B cell (primary cell): Measurements from ENCODE around the gene ANTXR1. TPM values are rescaled to one million over a fixed set of nuclear protein-coding genes. Genes with fewer than 3 reads are reported as not detected.

ENCODE experiments used
- ATAC-seq: fragments of 200-7000 bp; cut with Tn5 transposase; one replicate; pipeline ENCODE4 v1.10.0; 2021; ENCODE audit warnings: low read depth, mild to moderate bottlenecking, moderate number of reproducible peaks, moderate library complexity
- CTCF ChIA-PET: fragments of 350-600 bp; sonication (Branson Sonifier 250); formaldehyde crosslinking; loops from one replicate; lab custom pipeline; 2021; ENCODE audit warnings: antibody characterized with exemption, inconsistent platforms; lab: Charles Lee
- POLR2A ChIA-PET: fragments of 350-600 bp; sonication (Branson Sonifier 250); formaldehyde crosslinking; loops from one replicate; lab custom pipeline; 2021; ENCODE audit warnings: antibody characterized with exemption; lab: Charles Lee
- DNase-seq: peaks from one replicate; pipeline ENCODE4 v3.0.0; 2013
- H2AFZ ChIP-seq: 2 replicates; pipeline ENCODE4 v1.6.1; 2012; ENCODE audit warnings: mild to moderate bottlenecking, low read depth, low read length; ENCODE audit not compliant: insufficient read depth, poor library complexity, severe bottlenecking
- H3K27ac ChIP-seq, 2 donors: 1 replicate in 1 of 2; 2 replicates in 1 of 2; pipeline ENCODE4 v1.5.1; 2012 to 2013; ENCODE audit warnings: low read length in 2 of 2, mild to moderate bottlenecking in 2 of 2, moderate library complexity in 1 of 2
- H3K27me3 ChIP-seq, 4 experiments: fragments of 200-600 bp in 1 of 4; sonication (generic) in 1 of 4; replicated peaks in 1 of 4; 1 replicate in 2 of 4; 2 replicates in 2 of 4; pipeline versions ENCODE4 v1.6.1 to v1.7.0; 2013 to 2016; ENCODE audit warnings: low read length in 3 of 4, mild to moderate bottlenecking in 2 of 4, mixed read lengths in 1 of 4, moderate library complexity in 1 of 4; ENCODE audit not compliant: insufficient read depth in 4 of 4, control insufficient read depth in 3 of 4; ENCODE audit errors: control extremely low read depth in 1 of 4
- H3K36me3 ChIP-seq, 2 experiments: replicated peaks in 1 of 2; 1 replicate in 1 of 2; 2 replicates in 1 of 2; pipeline versions ENCODE4 v1.6.1 to v1.7.1; 2013; ENCODE audit warnings: low read length in 1 of 2; ENCODE audit not compliant: insufficient read depth in 2 of 2, control insufficient read depth in 1 of 2; ENCODE audit errors: control extremely low read depth in 1 of 2, extremely low read depth in 1 of 2
- H3K4me1 ChIP-seq, 2 donors: fragments of 200-600 bp in 1 of 2; sonication (generic) in 1 of 2; 1 replicate in 1 of 2; 2 replicates in 1 of 2; pipeline versions ENCODE4 v1.5.1 to v1.6.1; 2013 to 2017; ENCODE audit warnings: low read length in 2 of 2; ENCODE audit not compliant: control insufficient read depth in 2 of 2, insufficient read depth in 2 of 2
- H3K4me2 ChIP-seq: replicated peaks from 2 replicates; pipeline ENCODE3; 2012; ENCODE audit warnings: mild to moderate bottlenecking, low read depth, low read length; ENCODE audit not compliant: poor library complexity, severe bottlenecking
- H3K4me3 ChIP-seq, 5 experiments: fragments of 200-600 bp in 1 of 5; sonication (generic) in 1 of 5; 1 replicate in 3 of 5; 2 replicates in 2 of 5; pipeline versions ENCODE4 v1.5.1 to v1.7.0; 2011 to 2016; ENCODE audit warnings: low read length in 4 of 5, mild to moderate bottlenecking in 4 of 5, low read depth in 2 of 5, control low read depth in 1 of 5, moderate library complexity in 1 of 5; ENCODE audit not compliant: insufficient read depth in 1 of 5; ENCODE audit errors: control extremely low read depth in 1 of 5, extremely low read depth in 1 of 5
- H3K79me2 ChIP-seq: fragments of 200-600 bp; sonication (generic); one replicate; pipeline ENCODE4 v1.6.0; 2016; ENCODE audit warnings: low read length; ENCODE audit not compliant: control insufficient read depth, insufficient read depth
- H3K9ac ChIP-seq: fragments of 200-600 bp; sonication (generic); 2 replicates; pipeline ENCODE4 v1.6.1; 2017; ENCODE audit warnings: mild to moderate bottlenecking, low read length, moderate library complexity
- H3K9me3 ChIP-seq, 3 donors: one replicate each; pipeline versions ENCODE4 v1.6.1 to v1.7.1; 2013; ENCODE audit warnings: low read length in 2 of 3; ENCODE audit not compliant: control insufficient read depth in 2 of 3, insufficient read depth in 1 of 3; ENCODE audit errors: control extremely low read depth in 1 of 3
- H4K20me1 ChIP-seq: 2 replicates; pipeline ENCODE4 v1.6.0; 2012; ENCODE audit warnings: mild to moderate bottlenecking, low read length; ENCODE audit not compliant: insufficient read depth, control insufficient read depth, poor library complexity, severe bottlenecking
- H3K27ac Mint-ChIP-seq: one replicate; pipeline ENCODE4 v1.8.0; 2021; ENCODE audit warnings: mixed read lengths
- H3K27me3 Mint-ChIP-seq: one replicate; pipeline ENCODE4 v1.8.0; 2021; ENCODE audit warnings: mixed read lengths
- H3K4me1 Mint-ChIP-seq: one replicate; pipeline ENCODE4 v1.8.0; 2021; ENCODE audit warnings: mixed read lengths
- H3K4me3 Mint-ChIP-seq: one replicate; pipeline ENCODE4 v1.8.0; 2021; ENCODE audit warnings: mixed read lengths
- H3K9me3 Mint-ChIP-seq: one replicate; pipeline ENCODE4 v1.8.0; 2022; ENCODE audit warnings: mixed read lengths; ENCODE audit not compliant: insufficient read depth
- EZH2 ChIP-seq: IDR thresholded peaks from 2 replicates; pipeline ENCODE4 v1.6.1; 2012; ENCODE audit warnings: borderline replicate concordance, low read depth, mild to moderate bottlenecking, moderate library complexity, low read length; ENCODE audit not compliant: insufficient read depth, poor library complexity, severe bottlenecking
- WGBS: methylation state at CpG from one replicate; pipeline ENCODE4 v1.1.5; 2013; ENCODE audit warnings: missing lambda C conversion rate; ENCODE audit not compliant: insufficient coverage; 5-methylcytosine and 5-hydroxymethylcytosine counted together
- intact Hi-C: fragments of 100-400 bp; cut with micrococcal nuclease; formaldehyde crosslinking; loops from one replicate; pipeline ENCODE4 v1.10.0; 2022
- polyA plus RNA-seq: library from polyadenylated mRNA; depleted of rRNA; stranded (reverse); fragments of >200 nt; gene quantifications from 2 replicates; pipeline ENCODE4 v1.2.3, GENCODE V29; 2012
- total RNA-seq, 2 donors: library from RNA; stranded (reverse); fragments of 120-200 nt in 1 of 2; gene quantifications; 1 replicate in 1 of 2; 2 replicates in 1 of 2; pipeline versions ENCODE4 v1.2.3 to v1.2.4, GENCODE V29; 2013 to 2022
- TF ChIP-seq, protein P1 (sequence below): fragments of 200-600 bp; IDR thresholded peaks from one replicate; pipeline ENCODE4 v1.8.0; 2022; ENCODE audit warnings: antibody characterized with exemption, mild to moderate bottlenecking

The ANTXR1 gene
- total and polyA plus RNA-seq, 2 donors (not counting 1 experiment from before 2014, with no cell fraction given) = not detected

DNA sequence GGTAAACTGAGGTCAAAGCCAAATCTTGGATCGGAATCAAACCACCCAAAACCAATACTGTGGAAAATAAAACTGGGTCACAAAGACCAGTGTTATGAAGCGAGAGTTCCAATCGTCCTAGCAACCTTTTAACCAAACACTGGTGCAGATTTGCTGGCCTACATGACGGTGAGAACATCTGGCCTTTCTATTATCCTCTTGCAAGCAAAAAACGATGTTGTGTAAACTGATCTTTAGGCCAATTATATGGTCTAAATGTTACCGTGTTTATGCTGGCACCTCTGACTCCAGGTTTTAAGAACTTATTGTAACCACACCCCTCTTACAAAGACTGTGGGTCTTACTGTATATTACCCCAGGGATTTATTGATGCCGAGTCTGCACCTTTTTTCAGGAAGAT is 228.1 kb downstream of the ANTXR1 start:
- Mint-ChIP-seq H3K27ac (no peak overlapping the region), H3K4me1 (no peaks in the 10 kb centered on the region), H3K9me3 (no peaks in the 10 kb centered on the region), H3K27me3 (peaks cover 15% of the 10 kb centered on the region), H3K4me3 (no peak overlapping the region)
- DNase-seq = no peak
- Histone ChIP-seq H3K27me3 (peaks cover 0 to 3% (median 0%) of the 10 kb centered on the region in 4 experiments), H3K4me1 (no peaks in the 10 kb centered on the region), H3K4me2 (no peak overlapping the region), H3K9me3 (no peaks in the 10 kb centered on the region), H4K20me1 (no peaks in the 10 kb centered on the region), H2AFZ (no peak overlapping the region), H3K27ac (no peak overlapping the region), H3K36me3 (no peaks in the 10 kb centered on the region), H3K9ac (no peak overlapping the region), H3K4me3 (no peak overlapping the region), H3K79me2 (no peaks in the 10 kb centered on the region)
- ATAC-seq = no peak
- ChIA-PET POLR2A (no interaction called here), CTCF (no interaction called here)
- 90% methylated on average over 3 of the region's 7 CpGs for WGBS
- intact Hi-C loops = no loop called here
- TF ChIP-seq, protein P1, sequence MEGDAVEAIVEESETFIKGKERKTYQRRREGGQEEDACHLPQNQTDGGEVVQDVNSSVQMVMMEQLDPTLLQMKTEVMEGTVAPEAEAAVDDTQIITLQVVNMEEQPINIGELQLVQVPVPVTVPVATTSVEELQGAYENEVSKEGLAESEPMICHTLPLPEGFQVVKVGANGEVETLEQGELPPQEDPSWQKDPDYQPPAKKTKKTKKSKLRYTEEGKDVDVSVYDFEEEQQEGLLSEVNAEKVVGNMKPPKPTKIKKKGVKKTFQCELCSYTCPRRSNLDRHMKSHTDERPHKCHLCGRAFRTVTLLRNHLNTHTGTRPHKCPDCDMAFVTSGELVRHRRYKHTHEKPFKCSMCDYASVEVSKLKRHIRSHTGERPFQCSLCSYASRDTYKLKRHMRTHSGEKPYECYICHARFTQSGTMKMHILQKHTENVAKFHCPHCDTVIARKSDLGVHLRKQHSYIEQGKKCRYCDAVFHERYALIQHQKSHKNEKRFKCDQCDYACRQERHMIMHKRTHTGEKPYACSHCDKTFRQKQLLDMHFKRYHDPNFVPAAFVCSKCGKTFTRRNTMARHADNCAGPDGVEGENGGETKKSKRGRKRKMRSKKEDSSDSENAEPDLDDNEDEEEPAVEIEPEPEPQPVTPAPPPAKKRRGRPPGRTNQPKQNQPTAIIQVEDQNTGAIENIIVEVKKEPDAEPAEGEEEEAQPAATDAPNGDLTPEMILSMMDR = no peak
- no peak for TF ChIP-seq EZH2

DNA sequence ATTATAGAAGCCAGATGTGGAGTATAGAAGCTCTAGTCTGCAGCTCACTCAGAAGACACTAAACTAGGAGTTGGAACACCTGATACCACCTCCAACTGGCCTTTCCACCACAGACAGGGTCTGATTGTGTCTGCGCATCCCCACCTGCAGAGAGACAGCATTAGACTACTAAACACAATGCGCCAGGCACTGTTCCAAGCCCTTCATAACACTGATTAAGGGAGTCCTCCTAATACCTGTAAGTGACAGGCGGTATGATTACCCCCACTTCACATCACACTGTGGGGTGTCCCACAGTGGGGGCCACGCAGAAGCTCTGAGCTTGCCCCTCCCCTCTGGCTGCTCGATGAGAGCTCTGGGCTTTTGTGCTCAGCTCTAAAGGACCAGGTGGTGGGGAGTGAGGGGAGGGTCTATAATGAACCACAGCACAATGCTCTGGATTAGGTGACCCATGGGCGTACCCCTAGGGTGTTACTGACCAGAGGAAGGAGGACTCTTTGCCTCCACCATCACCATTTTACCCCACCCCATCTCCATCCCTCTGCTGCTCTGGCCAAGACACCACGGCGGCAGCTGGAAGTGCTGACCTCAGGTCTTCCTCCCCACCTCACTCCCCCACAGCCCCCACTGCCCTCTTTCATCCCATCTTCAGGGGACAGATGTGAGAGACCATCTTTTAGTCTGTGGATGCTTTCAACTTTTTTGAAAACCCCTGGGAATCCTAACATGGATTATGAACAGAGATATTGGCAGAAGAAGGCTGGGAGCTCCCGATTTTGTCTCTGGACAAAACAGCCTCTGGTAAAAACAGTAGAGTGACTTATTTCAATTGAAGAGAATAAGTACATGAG is 228.9 kb downstream of the ANTXR1 start:
- Mint-ChIP-seq H3K4me3 (no peak overlapping the region), H3K4me1 (no peaks in the 10 kb centered on the region), H3K27me3 (peaks cover 21% of the 10 kb centered on the region), H3K9me3 (no peaks in the 10 kb centered on the region), H3K27ac (no peak overlapping the region)
- Histone ChIP-seq H4K20me1 (no peaks in the 10 kb centered on the region), H3K36me3 (no peaks in the 10 kb centered on the region), H2AFZ (no peak overlapping the region), H3K27me3 (peaks cover 0 to 3% (median 0%) of the 10 kb centered on the region in 4 experiments), H3K9me3 (no peaks in the 10 kb centered on the region), H3K4me1 (no peaks in the 10 kb centered on the region), H3K4me3 (no peak overlapping the region), H3K4me2 (no peak overlapping the region), H3K79me2 (no peaks in the 10 kb centered on the region), H3K9ac (no peak overlapping the region), H3K27ac (no peak overlapping the region)
- ChIA-PET CTCF (no interaction called here), POLR2A (no interaction called here)
- TF ChIP-seq, protein P1 = no peak
- no peak for TF ChIP-seq EZH2
- intact Hi-C loops = no loop called here
- no peak for DNase-seq
- 91% methylated on average over 5 of the region's 9 CpGs for WGBS
- ATAC-seq = no peak
